IPS-18c (cell line): ENCODE data around the gene ZFAND2B.
"Not testable (repeated sequence)": the region's sequence is repeated elsewhere in the genome, so short reads cannot be mapped to it uniquely, and the experiment has no call there.

Experiments used
- H3K4me3 ChIP-seq: 2 replicates; pipeline ENCODE4 v1.7.0; 2013; ENCODE audit warnings: low read depth, mild to moderate bottlenecking, low read length, moderate library complexity; ENCODE audit not compliant: insufficient read depth
- H3K9me3 ChIP-seq: one replicate; pipeline ENCODE4 v1.6.1; 2013; ENCODE audit warnings: mild to moderate bottlenecking, low read length, moderate library complexity; ENCODE audit not compliant: control insufficient read depth, insufficient read depth

Gene ZFAND2B

DNA sequence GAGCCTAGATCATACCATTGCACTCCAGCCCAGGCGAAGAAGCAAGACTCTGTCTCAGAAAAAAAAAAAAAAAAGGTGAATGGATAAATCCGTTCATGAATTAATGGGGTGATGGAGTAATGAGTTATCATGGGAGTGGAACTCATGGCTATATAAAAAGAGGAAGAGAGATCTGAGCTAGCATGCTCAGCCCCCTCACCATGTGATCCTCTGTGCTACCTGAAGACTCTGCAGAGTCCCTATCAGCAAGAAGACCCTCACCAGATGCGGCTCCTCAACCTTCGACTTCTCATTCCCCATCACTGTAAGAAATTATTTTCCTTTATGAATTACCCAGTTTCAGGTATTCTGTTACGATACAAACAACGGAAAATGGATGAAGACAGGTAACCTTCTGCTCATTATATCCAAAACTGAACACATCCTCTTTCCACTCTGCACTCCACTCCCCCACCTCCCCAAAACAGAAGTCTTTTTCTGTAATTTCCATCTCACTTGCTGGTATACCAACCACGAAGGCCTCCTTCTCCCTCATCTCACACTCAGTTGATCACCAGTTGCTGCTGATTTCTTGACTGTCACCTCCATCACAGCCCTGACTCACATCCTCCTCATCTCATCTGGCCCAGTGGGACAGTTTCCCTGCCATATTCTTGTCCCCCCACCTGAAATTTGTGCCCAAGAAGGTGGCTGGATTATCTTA, 19.7 kb upstream of the ZFAND2B start:
- no peak overlapping the region for H3K4me3 ChIP-seq
- H3K9me3 ChIP-seq = no peaks in the 10 kb centered on the region

DNA sequence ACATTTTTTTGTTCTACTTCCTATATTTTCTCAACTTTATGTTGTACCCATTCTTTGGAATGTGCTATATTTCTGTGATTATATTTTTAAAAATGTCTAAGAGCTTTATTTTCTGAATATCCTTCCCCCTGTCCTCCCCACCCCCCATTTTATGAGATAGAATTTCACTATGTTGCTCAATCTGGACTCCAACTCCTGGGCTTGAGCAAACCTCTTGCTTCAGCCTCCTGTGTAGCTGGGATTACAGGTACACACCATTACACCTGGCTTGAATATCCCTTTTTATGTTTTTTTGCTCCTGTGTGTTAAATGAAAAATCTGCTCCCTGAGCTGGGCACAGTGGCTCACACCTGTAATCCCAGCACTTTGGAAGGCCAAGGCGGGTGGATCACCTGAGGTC, 9.2 kb upstream of the ZFAND2B start:
- Histone ChIP-seq H3K4me3 (no peak overlapping the region), H3K9me3 (no peaks in the 10 kb centered on the region)

DNA sequence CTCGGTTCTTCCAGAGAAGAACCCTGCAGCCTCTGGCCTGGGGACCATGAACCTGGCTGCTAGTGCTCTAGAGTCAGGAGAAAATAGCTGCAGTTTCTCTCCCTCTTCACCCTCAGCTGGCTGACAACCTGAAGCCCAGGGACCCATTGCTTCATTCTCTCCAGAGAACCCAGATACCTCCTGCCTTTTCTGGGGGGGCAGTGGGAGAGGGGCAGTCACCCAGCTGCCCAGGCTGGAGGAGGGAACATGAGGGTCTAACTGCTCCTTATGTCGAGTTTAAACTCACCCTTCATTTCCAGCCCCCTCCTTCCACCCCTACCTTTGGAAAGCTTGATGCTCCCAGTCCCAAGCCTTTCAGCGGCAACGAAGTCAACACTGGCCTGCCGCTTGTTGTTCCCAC, 7.6 kb upstream of the ZFAND2B start:
- no peaks in the 10 kb centered on the region for H3K9me3 ChIP-seq
- H3K4me3 ChIP-seq = no peak overlapping the region

DNA sequence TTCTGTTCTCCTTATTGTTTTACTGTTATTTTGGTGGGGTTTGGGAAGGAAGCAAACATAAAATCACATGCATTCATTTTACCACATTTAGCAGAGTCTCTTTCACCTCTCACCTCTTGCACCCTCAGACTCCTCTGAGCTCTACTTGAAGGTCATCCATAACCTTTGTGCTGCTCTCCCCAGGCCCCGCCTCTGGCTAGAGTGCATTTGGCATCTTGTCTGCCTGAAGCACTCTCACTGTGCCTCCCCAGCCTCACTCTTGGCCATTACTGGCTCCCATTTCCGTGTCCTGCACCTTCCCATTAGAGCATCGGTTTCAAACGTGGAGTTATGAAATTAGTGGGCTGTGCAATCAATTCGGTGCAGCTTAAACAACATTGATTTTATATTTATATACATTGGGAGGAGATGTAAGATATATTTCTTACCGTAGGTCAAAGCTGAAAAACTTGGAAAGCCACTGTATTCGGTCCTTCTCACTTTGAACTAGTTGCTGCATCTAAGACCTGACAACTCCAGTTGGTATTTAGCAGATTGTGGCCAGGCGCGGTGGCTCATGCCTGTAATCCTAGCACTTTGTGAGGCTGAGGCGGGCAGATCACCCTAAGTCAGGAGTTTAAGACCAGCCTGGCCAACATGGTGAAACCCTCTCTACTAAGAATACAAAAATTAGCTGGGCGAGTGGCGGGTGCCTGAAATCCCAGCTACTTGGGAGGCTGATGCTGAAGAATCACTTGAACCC, 6.9 kb upstream of the ZFAND2B start:
- Histone ChIP-seq H3K4me3 (no peak overlapping the region), H3K9me3 (no peaks in the 10 kb centered on the region)

DNA sequence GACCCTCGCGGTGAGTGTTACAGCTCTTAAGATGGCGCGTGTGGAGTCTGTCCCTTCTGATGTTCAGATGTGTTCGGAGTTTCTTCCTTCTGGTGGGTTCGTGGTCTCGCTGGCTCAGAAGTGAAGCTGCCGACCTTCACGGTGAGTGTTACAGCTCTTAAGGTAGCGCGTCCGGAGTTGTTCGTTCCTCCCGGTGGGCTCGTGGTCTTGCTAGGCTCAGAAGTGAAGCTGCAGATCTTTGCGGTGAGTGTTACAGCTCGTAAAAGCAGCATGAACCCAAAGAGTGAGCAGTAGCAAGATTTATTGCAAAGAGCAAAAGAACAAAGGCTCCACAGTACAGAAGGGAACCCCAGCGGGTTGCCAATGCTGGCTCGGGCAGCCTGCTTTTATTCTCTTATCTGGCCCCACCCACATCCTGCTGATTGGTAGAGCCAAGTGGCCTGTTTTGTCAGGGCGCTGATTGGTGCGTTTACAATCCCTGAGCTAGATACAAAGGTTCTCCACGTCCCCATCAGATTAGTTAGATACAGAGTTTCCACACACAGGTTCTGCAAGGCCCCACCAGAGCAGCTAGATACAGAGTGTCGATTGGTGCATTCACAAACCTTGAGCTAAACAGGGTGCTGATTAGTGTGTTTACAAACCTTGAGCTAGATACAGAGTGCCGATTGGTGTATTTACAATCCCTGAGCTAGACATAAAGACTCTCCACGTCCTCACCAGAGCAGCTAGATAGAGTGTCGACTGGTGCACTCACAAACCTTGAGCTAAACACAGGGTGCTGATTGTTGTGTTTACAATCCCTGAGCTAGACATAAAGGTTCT, 5.9 kb upstream of the ZFAND2B start:
- not testable (repeated sequence) for H3K4me3 ChIP-seq, H3K9me3 ChIP-seq

DNA sequence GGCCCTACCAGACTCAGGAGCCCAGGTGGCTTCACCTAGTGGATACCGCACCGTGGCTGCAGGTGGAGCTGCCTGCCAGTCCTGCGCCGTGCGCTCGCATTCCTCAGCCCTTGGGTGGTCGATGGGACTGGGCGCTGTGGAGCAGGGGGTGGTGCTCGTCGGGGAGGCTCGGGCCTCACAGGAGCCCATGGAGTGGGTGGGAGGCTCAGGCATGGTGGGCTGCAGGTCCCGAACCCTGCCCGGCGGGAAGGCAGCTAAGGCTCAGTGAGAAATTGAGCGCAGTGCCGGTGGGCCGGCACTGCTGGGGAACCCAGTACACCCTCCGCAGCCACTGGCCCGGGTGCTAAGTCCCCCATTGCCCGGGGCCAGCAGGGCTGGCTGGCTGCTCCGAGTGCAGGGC, 5.3 kb upstream of the ZFAND2B start:
- H3K9me3 ChIP-seq, H3K4me3 ChIP-seq: not testable (repeated sequence)

DNA sequence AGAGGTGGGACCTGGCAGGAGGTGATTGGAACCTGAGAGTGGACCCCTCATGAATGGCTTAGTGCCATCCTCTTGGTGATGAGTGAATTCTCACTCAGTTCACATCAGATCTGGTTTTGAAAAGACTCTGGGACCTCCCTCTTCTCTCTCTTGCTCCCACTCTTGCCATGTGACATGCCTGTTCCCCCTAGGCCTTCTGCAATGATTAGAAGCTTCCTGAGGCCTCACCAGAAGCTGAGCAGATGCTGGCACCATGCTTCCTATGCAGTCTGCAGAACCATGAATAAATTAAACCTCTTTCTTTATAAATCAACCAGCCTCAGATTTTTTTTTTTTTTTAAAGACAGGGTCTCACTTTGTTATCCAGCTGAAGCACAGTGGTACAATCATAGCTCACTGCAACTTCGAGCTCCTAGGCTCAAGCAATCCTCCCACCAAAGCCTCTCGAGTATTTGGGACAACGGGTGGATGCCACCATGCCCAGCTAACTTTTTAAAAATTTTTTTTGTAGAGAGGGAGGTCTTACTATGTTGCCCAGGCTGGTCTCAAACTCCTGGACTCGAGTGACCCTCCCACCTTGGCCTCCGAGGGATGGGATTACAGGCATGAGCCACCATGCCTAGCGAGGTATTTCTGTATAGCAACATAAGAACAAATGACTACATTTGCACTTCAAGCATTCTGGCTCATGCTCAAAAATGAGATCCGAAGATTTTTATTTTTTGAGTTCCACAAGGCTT, 2.0 kb upstream of the ZFAND2B start:
- Histone ChIP-seq H3K4me3 (no peak overlapping the region), H3K9me3 (no peaks in the 10 kb centered on the region)

DNA sequence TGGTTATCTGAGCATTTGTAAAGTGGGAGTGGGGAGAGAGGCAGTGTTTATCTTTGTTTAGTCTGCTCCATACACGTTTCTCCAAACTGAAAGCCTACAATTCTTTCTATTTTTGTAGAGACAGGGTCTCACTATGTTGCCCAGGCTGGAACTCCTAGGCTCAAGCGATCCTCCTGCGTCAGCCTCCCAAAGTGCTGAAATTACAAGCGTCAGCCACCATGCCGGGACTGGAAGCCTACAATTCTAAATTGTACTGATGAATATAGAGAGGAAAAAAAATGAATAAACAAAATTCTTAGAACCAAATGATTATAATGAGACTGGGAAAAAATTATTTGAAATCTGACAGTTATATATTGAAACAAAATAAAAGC, 1.4 kb upstream of the ZFAND2B start:
- Histone ChIP-seq H3K9me3 (no peaks in the 10 kb centered on the region), H3K4me3 (no peak overlapping the region)

DNA sequence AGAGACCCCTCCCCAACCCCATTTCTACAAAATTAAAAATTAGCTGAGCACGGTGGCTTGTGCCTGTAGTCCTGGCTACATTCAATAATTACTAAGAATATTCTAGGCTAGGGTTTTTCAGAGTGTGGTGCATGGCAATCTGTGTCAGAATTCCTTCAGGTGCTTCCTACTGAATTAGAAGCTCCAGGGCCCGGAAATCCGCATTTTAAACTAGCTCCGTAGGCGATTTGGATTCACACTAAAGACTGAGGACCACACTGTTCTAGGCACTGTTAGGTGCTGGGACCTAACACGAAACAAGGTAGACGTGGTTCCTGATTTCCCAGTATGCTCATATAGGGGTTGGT, 628 bp upstream of the ZFAND2B start:
- no peaks in the 10 kb centered on the region for H3K9me3 ChIP-seq
- peak overlapping the region; percentile 79 for H3K4me3 ChIP-seq

DNA sequence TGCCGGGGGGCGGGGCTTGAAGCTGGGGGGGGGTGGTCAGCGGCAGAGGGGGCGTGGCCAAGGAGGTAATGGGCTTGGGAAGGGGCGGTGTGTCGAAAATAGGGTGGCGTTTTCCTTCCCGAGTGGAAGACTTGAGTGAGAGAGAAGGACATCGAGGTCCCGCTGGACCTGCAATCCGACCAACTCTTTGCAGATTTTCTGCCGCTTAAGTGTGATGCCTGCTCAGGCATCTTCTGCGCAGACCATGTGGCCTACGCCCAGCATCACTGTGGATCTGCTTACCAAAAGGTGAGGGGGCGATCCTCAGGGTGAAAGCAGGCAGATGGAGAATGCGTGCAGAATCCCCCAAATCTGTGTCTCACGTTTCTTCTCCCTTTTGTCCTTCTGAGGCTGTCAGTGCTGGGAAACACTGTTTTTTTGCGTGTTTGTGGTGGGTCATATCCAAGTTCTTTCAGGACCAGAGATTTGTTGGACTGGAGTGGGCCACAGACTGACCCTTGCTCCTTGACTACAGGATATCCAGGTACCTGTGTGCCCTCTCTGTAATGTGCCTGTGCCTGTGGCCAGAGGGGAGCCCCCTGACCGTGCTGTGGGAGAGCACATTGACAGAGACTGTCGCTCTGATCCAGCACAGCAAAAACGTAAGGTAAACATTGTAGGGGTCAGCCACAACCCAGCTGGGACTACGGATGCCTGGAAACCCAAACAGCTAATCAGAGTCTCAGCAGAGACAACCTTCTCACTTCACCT, 727 bp downstream of the ZFAND2B start:
- H3K9me3 ChIP-seq = no peaks in the 10 kb centered on the region
- peak overlapping the region; percentile 79 for H3K4me3 ChIP-seq

DNA sequence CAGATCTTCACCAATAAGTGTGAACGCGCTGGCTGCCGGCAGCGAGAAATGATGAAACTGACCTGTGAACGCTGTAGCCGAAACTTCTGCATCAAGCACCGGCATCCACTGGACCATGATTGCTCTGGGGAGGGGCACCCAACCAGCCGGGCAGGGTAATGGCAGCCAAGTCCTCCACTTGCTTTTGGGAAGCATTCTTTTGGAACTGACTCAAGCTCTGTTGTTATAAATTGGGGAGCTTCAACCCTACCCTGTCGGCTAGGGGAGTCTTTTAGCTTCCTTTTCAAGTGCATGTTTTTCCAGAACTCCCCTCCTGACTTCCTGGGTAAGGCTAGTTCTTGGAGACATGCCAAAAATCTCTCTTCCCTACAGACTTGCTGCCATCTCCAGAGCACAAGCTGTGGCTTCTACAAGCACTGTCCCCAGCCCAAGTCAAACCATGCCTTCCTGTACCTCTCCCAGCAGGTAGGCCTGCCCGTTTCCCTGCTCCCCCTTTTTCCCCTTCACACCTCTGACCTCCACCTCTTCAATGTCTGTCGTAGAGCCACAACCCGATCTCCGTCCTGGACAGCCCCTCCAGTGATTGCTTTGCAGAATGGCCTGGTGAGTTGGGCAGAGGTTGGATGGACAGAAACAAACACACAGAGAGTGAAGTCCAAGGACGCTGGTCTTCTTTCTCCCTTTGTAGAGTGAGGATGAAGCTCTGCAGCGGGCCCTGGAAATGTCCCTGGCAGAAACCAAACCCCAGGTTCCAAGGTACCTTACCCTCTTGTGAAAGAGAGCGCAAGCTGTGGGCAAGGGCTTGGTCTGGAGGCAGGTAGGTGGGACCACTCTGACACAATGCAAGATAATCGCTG, 1.5 kb downstream of the ZFAND2B start:
- no peaks in the 10 kb centered on the region for H3K9me3 ChIP-seq
- no peak overlapping the region for H3K4me3 ChIP-seq

DNA sequence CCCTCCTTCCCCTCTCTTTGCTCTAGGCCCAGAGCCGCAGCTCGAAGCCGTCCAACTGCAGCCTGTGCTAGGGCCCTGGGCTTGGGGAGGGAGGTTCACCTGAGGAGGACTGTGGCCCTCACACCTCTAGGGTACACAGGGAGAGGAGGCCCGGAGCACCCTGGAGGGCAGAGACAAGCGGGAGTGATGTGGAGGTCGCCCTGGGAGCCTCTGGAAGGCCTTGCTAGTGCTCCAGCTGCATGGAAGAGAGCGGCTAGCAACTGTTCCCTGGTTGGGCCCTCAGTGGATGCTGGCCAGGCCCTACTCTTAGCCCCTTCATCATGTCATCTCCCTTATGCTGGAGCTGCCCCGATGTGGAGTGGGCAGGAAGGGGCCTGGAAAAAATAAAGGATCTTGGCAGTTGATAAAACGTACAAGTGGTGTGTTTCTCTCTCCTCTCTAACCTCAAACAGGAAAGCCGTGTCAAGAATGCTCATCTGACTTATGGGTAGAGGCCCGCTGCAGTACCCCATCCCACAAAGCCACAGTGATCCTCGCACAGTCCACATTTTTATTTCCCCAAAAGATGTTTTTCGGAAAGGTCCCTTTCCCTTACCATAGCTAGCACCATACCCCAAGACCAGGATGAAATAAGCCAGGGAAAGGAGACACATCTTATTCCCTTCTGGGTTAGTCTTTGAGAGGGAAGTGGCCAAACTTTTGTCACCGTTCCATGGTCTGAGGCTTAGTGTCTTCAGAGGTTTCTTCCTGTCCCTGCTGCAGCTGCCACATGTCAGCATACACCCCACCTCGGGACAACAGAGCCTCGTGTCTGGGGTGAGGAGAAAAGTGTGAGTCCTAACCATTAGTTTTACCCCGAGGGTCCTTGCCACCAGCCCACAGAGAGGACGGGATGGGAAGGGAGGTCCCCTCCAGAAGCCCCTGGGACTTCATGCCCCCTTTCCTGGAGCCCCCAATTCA, 2.9 kb downstream of the ZFAND2B start:
- no peak overlapping the region for H3K4me3 ChIP-seq
- no peaks in the 10 kb centered on the region for H3K9me3 ChIP-seq

DNA sequence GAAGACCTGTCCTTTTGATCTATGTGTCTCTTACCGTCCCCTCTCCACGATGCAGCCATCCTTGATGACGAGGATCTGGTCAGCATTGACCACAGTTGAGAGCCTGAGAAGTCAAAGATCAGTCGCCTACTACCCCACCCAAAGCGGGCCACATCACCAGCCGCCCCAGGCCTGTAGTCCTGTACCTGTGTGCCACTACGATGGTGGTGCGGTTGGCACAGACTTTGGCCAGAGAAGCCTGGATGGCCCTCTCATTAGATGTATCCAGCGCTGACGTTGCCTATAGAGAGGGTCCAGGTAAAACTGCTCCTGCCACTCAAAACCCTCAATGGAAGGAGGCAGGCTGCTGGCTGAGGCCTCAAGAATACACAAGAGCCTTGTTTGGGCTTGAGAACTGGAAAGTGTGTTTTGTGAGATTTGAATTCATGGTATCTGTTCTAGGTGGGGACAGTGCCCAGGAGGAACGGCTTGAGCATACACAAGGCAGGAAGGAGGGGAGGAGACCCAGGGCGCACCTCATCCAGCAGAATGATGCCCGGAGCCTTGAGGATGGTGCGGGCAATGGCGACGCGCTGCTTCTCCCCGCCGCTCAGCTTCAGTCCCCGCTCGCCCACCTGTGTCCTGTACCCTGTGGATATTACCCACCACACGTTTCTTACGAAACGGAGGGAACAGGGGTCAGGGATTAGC, 3.8 kb downstream of the ZFAND2B start:
- no peaks in the 10 kb centered on the region for H3K9me3 ChIP-seq
- H3K4me3 ChIP-seq = no peak overlapping the region

DNA sequence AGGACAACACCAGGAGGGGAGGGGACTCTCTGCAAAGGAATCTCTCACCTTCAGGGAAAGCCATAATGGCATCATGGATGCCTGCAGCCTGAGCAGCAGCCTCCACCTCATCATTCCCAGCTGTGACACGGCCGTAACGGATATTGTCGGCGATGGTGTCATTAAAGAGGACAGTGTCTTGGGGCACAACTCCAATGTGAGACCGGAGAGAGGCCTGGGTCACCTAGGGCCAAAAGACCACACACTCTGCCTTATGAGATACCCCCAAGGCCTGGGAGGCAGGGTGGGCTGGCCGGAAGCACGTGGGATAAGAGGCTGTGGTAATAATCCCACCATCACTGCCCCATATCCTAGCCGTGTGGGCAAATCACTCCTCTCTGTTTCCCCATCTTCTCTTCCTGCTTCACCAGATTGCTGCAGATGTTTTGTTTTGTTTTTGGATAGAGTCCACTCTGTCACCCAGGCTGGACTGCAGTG, 4.3 kb downstream of the ZFAND2B start:
- H3K4me3 ChIP-seq = no peak overlapping the region
- no peaks in the 10 kb centered on the region for H3K9me3 ChIP-seq

DNA sequence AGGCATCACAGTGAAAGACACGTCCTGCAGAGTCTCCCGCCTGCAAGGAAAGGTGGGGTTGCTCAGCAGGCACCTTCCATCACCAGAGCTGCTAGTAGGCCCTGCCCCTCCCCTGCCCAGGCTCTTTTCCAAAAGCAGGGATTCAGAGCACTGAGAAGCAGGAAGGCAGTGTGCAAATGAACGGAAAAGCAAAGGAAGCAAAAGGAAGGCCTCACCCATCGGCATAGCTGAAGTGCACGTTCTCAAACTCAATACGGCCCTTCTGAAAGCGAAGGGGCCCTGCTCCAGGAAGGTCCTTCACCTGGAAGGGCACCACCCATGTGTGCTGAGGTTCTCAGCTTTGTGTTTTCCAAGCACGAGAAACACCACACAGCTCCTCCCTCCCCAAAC, 6.4 kb downstream of the ZFAND2B start:
- Histone ChIP-seq H3K9me3 (no peaks in the 10 kb centered on the region), H3K4me3 (no peak overlapping the region)
